ENCODE measurements around the gene CPED1.
"Not testable (repeated sequence)": the region's sequence is repeated elsewhere in the genome, so short reads cannot be mapped to it uniquely, and the experiment has no call there.

Gene CPED1

DNA sequence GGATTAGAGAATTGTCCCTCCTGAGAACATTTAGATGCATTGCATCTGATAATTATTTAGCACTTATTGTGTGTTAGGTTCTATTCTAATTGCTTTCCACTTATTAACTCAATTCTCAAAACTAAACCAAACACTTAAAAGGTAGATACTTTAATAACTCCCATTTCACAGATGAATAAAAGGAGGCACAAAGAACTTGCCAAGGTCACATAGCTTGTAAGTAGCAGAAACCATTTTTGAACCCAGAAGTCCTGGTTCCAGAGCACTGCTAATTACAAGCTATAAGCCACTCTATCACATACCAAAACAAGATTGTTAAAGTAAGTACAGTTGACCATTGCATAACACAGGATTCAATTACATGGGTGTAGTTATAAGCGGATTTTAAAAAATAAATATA is 164.9 kb downstream of the CPED1 start:
- no peak for DNase-seq (ENCODE audit: low spot score)

DNA sequence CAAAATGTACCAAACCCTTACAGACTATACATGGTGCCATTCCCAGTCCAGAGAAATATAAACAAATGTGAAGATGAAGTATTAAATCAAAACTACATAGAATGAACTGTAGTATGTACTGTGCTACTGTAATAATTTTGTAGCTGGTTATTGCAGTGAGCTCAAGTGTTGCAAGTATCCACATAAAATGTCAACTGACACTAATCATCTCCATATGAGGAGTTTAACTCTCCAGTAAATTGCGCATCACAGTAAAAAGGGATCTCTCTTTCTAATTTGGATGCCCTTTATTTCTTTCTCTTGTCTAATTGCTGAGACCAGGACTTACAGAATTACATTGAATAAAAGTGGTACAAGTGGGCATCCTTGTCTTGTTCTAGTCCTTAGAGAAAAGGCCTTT is 165.5 kb downstream of the CPED1 start:
- no peak for DNase-seq (ENCODE audit: low spot score)

DNA sequence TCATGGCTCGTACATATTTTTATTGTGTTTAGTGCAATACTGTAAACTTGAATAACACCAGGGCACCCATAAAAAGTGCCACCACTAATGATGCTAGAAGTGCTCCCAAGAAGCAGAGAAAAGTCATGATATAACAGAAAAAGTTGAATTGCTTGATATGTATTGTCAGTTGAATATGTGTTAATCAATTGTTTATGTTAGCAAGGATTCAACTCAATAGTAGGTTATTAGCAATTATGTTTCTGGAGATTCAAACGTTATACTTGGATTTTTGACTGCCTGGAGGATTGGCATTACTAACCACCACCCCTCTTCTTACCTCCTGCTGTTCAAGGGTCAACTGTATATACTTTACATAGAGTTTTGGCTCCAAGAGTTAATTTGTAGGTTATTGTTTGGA is 168.3 kb downstream of the CPED1 start:
- no peak for DNase-seq (ENCODE audit: low spot score)

- DNase-seq (ENCODE audit: low spot score) = no peak
Measured at GRCh38 chr7:121157341-121157751, 168.8 kb downstream of the CPED1 start.

DNA sequence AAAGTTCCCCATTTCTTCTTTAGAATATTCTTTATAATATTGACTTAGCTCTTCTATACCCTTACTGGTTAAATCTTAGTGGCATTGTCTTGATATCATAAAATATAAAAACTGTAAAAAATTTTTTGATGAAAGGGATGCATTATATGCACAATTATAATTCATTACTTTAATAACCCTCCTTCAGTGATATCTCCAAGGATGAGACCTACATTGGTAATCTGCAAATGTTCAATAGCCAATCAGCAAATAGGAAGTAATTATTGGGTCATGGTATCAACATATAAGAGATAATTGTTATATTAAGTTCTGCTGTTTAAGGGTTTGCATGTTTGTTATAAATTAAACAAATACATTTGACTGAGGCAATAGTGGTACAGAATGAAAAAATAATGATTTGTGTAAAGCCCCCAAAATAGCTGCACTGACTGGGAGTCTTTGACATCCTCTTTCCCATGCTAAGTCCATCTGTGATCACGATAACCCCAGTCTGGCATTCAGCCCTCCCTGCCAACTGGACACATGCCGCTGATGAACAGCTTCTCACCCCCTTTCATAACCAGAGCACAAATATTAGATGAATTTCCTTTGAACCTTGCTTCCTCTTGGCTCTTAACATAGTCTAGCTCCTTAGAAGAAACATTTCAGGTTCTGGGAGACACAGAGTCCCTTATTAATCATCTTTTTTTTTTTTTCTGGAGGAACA is 169.5 kb downstream of the CPED1 start:
- DNase-seq (ENCODE audit: low spot score) = no peak

- no peak for DNase-seq (ENCODE audit: low spot score)
Measured at GRCh38 chr7:121158665-121159064, 170.2 kb downstream of the CPED1 start.

- DNase-seq (ENCODE audit: low spot score) = no peak
Measured at GRCh38 chr7:121159553-121159952, 171.0 kb downstream of the CPED1 start.

DNA sequence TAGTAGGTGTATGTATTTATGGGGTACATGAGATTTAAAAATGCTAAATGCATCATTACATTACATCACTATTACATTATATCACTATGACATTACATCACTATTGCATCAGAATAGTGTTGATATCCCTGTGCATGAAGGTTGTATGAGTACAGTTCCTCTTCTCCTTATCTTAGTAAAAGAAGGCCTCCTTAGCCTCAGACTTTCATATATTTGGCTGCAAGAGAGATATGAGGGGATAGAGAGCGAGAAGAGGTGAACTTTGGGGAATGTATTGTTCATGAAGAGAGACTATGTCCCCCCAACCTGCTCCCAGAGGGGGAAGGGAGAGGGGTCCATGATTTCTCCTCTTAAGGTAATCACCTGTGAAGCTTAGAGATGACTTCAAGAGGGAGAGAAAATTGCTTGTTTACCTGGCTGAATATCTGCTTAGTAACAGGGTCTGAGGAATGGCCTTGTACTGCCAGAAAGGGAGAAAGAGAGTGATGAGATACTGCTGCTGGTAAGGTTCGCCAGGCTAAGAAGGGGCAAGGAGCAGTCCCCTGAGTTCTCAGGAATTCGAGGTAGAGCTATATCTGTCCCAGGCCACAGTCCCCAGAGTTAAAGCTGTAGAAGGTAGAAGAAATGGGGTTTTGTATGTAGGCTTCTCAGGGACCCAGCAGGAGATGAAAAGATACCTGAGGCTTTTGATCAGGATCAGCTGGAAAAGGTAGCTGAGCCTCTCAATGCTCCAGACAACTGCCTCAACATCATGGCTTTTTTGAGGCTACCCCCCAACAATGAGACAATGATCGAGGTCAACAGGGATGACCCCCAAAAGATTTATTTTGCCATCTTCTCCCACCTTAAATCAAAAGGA is 171.9 kb downstream of the CPED1 start:
- no peak for DNase-seq (ENCODE audit: low spot score)

DNA sequence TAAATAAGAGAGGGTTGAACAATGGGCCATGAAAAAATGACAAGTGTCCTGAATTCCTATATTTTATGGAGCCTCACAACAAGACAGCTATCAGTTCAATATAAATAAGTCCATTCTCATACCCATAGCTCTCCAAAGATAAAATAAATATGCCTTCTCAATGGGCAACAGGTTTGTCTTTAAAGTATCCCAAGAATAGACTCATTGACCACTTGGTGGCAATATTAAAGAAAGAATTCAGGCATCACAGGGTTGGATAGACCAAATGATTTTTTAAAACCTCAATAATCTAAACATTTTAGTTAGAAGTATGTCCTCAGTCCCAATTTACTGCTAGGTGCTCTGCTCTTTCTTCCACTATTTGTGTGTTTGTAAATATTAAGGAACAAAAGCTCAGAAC is 175.2 kb downstream of the CPED1 start:
- no peak for DNase-seq (ENCODE audit: low spot score)

GRCh38 chr7:121164247-121164646 is 175.7 kb downstream of the CPED1 start:
- DNase-seq (ENCODE audit: low spot score) = no peak

GRCh38 chr7:121166916-121167315 is 178.4 kb downstream of the CPED1 start:
- DNase-seq (ENCODE audit: low spot score) = no peak

GRCh38 chr7:121167971-121168370 is 179.5 kb downstream of the CPED1 start:
- no peak for DNase-seq (ENCODE audit: low spot score)

DNA sequence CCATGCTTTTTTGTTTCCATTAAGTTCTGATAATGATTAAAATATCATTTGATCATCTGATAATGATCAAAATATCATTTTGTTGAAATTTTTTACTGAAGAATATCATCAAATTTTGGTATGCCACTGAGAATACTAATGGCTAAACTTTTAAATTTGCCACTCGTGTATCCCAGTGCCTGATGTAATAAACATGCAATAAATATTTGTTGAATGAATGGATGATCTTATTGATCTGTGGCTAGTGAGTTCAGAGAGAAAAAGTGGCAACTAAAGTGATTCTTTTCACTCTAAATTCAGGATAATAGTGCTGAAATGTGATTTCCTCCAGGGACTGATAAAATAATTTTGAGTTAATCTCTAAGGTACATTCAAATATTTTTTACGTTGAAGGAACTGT is 181.0 kb downstream of the CPED1 start:
- no peak for DNase-seq (ENCODE audit: low spot score)

GRCh38 chr7:121172484-121172883 is 184.0 kb downstream of the CPED1 start:
- DNase-seq (ENCODE audit: low spot score) = no peak

DNA sequence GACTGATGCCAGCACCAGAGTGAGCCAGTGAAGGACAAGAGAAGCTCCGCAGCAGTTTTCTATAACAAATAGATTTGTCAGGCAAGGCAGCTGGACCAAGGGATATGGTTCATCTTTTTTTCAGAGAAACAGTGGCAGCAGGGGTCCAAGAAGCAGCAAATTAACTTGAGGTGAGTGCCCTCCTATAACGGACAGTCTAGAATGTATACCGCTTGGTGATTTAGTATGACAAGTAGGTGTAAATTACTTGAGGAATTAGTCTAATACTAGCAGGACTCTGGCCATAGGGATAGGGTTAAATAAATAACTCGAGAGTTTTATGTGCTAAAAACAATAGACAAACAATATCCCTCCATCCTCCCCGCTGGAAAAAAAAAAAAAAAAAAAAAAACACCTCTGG is 187.3 kb downstream of the CPED1 start:
- no peak for DNase-seq (ENCODE audit: low spot score)

DNA sequence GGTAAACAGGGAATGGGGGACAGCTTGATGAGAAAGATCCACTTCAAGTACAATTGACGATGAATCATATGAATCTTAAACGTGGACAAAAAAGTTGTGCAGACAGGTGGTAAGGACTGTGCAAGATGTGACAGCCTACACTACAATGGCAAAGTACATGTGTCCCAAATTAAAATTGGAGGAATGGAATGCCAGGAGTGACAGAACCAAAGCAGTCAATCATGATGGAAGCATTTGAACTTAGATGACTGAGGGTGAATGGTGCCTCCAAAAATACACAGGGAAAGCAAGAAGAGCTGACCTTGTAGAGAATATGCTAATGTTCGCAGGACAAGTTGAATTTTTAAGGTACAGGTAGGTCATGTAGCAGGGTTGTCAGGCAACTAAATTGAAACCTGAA is 189.9 kb downstream of the CPED1 start:
- DNase-seq (ENCODE audit: low spot score) = no peak

- no peak for DNase-seq (ENCODE audit: low spot score)
Measured at GRCh38 chr7:121178869-121179497, 190.5 kb downstream of the CPED1 start.

DNA sequence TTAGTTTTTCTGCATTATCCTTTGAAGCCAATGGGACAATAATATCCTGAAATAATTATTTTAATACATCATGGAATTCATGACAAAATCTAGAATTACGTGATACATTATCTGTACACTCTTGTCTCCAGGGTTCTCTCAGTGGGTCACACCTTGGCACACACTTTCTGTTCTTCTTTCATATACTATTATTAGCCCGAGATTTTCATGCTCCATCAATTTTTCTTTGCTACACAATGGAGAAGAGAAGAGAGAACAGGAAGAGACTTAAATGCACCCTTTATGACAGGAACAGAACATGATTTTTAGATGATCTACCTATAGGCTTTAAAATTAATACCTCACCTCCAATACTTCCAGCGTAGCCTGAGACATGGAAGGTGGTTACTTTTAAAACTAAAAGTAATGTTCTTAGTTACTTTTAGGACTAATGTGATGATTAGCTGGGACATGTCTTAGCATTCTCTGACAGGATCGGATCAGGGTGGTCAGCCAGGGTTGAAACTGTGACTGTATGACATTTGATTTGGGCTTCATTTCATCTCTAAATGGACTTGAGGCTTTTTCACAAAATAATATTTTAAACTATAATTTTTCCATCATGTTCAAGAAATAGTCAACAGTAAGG is 192.0 kb downstream of the CPED1 start:
- DNase-seq (ENCODE audit: low spot score) = no peak

DNA sequence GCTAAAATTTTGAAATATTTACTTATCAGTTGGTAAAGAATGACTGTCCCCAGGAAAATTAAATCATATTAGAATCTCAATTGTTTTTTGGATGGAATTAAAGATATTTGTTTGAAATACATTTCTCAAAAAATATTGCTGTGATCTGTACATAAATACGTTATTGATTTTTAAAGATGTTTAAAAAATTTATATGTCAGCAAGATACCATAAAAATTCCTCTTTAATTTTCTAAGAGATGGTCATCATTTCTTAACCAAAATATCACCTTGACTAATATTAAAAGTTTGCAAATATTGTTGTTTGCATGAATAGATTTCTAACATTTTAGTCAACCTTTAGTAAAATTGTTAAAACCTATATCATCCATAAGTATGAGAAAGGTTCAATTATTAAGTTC is 192.8 kb downstream of the CPED1 start:
- DNase-seq (ENCODE audit: low spot score) = no peak

GRCh38 chr7:121182281-121182680 is 193.8 kb downstream of the CPED1 start:
- DNase-seq (ENCODE audit: low spot score) = no peak

DNA sequence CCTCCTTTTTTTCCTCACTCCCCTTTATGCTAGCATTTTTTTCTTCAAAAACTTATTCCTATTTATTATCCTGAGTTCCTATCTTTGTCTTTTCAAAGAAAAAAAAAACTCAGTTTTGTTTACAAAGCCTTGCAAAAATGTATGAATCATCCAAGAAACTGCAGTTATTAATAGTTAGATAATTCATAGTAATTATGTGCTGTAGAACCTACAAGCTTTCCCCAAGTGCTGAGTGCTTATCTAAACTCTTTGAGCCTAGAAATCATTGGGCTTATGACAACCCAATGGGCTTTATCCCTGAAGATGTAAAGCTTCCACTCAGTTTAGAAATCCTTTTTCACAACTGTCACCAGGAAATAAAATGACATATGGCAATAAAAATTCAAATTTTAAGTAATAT is 194.4 kb downstream of the CPED1 start:
- no peak for DNase-seq (ENCODE audit: low spot score)

DNA sequence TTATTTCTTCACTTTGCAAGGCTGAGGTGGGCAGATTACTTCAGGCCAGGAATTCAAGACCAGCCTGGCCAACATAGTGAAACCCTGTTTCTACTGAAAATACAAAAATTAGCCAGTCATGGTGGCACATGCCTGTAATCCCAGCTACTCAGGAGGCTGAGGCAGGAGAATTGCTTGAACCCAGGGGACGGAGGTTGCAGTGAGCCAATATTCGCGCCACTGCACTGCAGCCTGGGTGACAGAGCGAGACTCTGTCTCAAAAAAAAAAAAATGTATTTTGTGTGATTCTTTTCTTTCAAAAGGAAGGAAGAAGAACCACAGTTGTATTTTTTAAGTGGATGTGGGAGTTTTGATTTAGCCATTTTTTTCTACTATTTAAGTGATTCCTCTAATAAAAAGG is 195.4 kb downstream of the CPED1 start:
- not testable (repeated sequence) for DNase-seq (ENCODE audit: low spot score)

GRCh38 chr7:121186746-121187145 is 198.2 kb downstream of the CPED1 start:
- no peak for DNase-seq (ENCODE audit: low spot score)

All from ecto neural progenitor cell (in vitro differentiated cells).